Keratinocyte (primary cell): ENCODE results near the gene TNFRSF6B.

Experiments used
- CTCF ChIP-seq, 3 experiments: IDR thresholded peaks in 1 of 3; conservative IDR thresholded peaks in 1 of 3; optimal IDR thresholded peaks in 1 of 3; 2 replicates in 2 of 3; 3 replicates in 1 of 3; pipeline versions ENCODE3 to v1.5.1; 2011; ENCODE audit warnings: low read length in 3 of 3, mild to moderate bottlenecking in 3 of 3, moderate library complexity in 2 of 3, control low read depth in 1 of 3, inconsistent platforms in 1 of 3; ENCODE audit not compliant: insufficient read depth in 2 of 3; ENCODE audit errors: extremely low read depth in 1 of 3
- EZH2 ChIP-seq: IDR thresholded peaks from one replicate; pipeline ENCODE4 v1.6.1; 2012; ENCODE audit warnings: inconsistent platforms, mild to moderate bottlenecking, low read length, moderate library complexity

GRCh38 chr20:63714858-63715257 is 18.4 kb downstream of the TNFRSF6B start:
- no peak for TF ChIP-seq CTCF (optimal IDR thresholded peaks at IDR 0.05 in 1 of 3, IDR thresholded peaks at IDR 0.05 in 1 of 3, conservative IDR thresholded peaks at IDR 0.05 in 1 of 3; ENCODE audit: extremely low read depth in 1 of 3, insufficient read depth in 2 of 3, low read length in 3 of 3)
- TF ChIP-seq EZH2 = no peak
